PC-3 (cell line): ENCODE data around the gene FUCA2. TPM values are rescaled to one million over a fixed set of nuclear protein-coding genes. Genes with fewer than 3 reads are reported as not detected.

Experiments
- ATAC-seq: fragments of 200-7000 bp; cut with Tn5 transposase; 2 replicates; pipeline ENCODE4 v1.9.1; 2020; ENCODE audit warnings: mild to moderate bottlenecking, moderate library complexity
- BruUV-seq: library from RNA; stranded (reverse); fragments of 400-500 nt; replicated peaks from 2 replicates; lab custom pipeline; 2021; lab: Mats Ljungman, UMichigan
- CTCF ChIA-PET: fragments of 300-600 bp; sonication (Branson Sonifier 250); formaldehyde crosslinking; loops from one replicate; lab custom pipeline; 2022; ENCODE audit warnings: antibody characterized with exemption; lab: Charles Lee
- POLR2A ChIA-PET: fragments of 300-600 bp; sonication (Branson Sonifier 250); formaldehyde crosslinking; loops from one replicate; lab custom pipeline; 2022; ENCODE audit warnings: antibody characterized with exemption; ENCODE audit not compliant: unreplicated experiment; lab: Charles Lee
- DNase-seq: peaks from one replicate; pipeline ENCODE4 v3.0.0-alpha.2; 2015
- H2AFZ ChIP-seq: fragments of 300-600 bp; sonication (generic); 2 replicates; pipeline ENCODE4 v1.6.0; 2016; ENCODE audit warnings: antibody characterized with exemption, low read length
- H3F3A ChIP-seq: fragments of 300-600 bp; sonication (generic); one replicate; pipeline ENCODE4 v1.6.0; 2017; ENCODE audit warnings: antibody characterized with exemption, low read length, control low read depth, mild to moderate bottlenecking; ENCODE audit not compliant: unreplicated experiment
- H3K27ac ChIP-seq: fragments of 300-600 bp; sonication (generic); 2 replicates; pipeline ENCODE4 v1.5.1; 2016; ENCODE audit warnings: mild to moderate bottlenecking, low read length
- H3K27me3 ChIP-seq: fragments of 300-600 bp; sonication (generic); 2 replicates; pipeline ENCODE4 v1.6.1; 2016; ENCODE audit warnings: low read length, mixed read lengths
- H3K36me3 ChIP-seq: fragments of 300-600 bp; sonication (generic); 2 replicates; pipeline ENCODE4 v1.6.1; 2016; ENCODE audit warnings: low read depth, mixed run types, low read length, mixed read lengths
- H3K4me1 ChIP-seq: fragments of 300-600 bp; sonication (generic); 2 replicates; pipeline ENCODE4 v1.5.1; 2016; ENCODE audit warnings: low read length; ENCODE audit not compliant: insufficient read depth
- H3K4me2 ChIP-seq: fragments of 300-600 bp; sonication (generic); 2 replicates; pipeline ENCODE4 v1.6.0; 2016; ENCODE audit warnings: low read length
- H3K4me3 ChIP-seq: fragments of 300-600 bp; sonication (generic); 2 replicates; pipeline ENCODE4 v1.5.1; 2016; ENCODE audit warnings: mild to moderate bottlenecking, low read length, mixed read lengths
- H3K79me2 ChIP-seq: fragments of 300-600 bp; sonication (generic); 2 replicates; pipeline ENCODE4 v1.6.1; 2017; ENCODE audit warnings: low read length, mixed read lengths
- H3K9ac ChIP-seq: fragments of 300-600 bp; sonication (generic); 2 replicates; pipeline ENCODE4 v1.6.0; 2016; ENCODE audit warnings: mild to moderate bottlenecking, low read length
- H3K9me2 ChIP-seq: fragments of 300-600 bp; sonication (generic); replicated peaks from 2 replicates; pipeline ENCODE4 v1.6.1; 2016; ENCODE audit warnings: mixed run types, low read length, mixed read lengths
- H3K9me3 ChIP-seq: fragments of 300-600 bp; sonication (generic); 2 replicates; pipeline ENCODE4 v1.6.1; 2016; ENCODE audit warnings: low read length, mixed read lengths
- H4K20me1 ChIP-seq: fragments of 300-600 bp; sonication (generic); 2 replicates; pipeline ENCODE4 v1.6.1; 2016; ENCODE audit warnings: low read length, mixed read lengths
- CTCF ChIP-seq: fragments of 300-600 bp; sonication (generic); conservative IDR thresholded peaks from 2 replicates; pipeline ENCODE4 v1.5.1; 2017; ENCODE audit warnings: antibody characterized with exemption, low read depth, mild to moderate bottlenecking, low read length
- EZH2 ChIP-seq: fragments of 300-600 bp; sonication (generic); IDR thresholded peaks from one replicate; pipeline ENCODE4 v1.6.1; 2017; ENCODE audit warnings: antibody characterized with exemption, mild to moderate bottlenecking, low read length; ENCODE audit not compliant: unreplicated experiment
- EZH2phosphoT487 ChIP-seq: fragments of 300-600 bp; sonication (generic); IDR thresholded peaks from 2 replicates; pipeline ENCODE4 v1.6.1; 2018; ENCODE audit warnings: mild to moderate bottlenecking, antibody characterized with exemption, low read length, borderline replicate concordance
- intact Hi-C: fragments of 100-400 bp; cut with micrococcal nuclease; formaldehyde crosslinking; loops from 2 replicates; pipeline ENCODE4 v1.9.0; 2023
- total RNA-seq: library from RNA; depleted of rRNA; stranded (reverse); fragments of >200 nt; gene quantifications from 2 replicates; pipeline ENCODE4 v1.2.3, GENCODE V29; 2014

Gene FUCA2
- total RNA-seq, 1 experiment from 2014 or later, result 52.8 TPM

DNA sequence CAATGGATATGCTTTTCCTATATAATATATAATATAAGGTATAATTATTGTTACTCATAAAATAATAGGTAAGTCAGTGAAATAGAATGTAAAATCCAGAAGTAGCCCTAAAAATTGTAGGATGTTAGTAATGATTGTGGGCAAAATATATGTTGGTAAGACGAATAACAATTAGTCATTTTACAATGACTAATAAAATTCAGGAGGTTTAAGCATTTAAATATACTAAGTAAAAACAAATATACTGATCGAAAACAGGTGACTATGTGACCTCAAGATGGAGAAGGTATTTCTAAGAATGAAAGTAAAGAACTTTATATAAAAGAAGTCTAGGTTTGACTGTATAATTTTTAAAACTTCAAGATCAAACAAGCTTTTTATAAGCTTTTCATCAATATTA lies 28.9 kb downstream of the FUCA2 start:
- Histone ChIP-seq H4K20me1 (no peaks in the 10 kb centered on the region), H2AFZ (no peak overlapping the region), H3K4me3 (no peak overlapping the region), H3K27me3 (no peaks in the 10 kb centered on the region), H3K4me1 (no peaks in the 10 kb centered on the region), H3K9ac (no peak overlapping the region), H3K9me2 (no peaks in the 10 kb centered on the region), H3K9me3 (no peaks in the 10 kb centered on the region), H3K27ac (no peak overlapping the region), H3K36me3 (peaks cover 5% of the 10 kb centered on the region; the same call in 1 of the 2 replicates), H3K79me2 (no peaks in the 10 kb centered on the region), H3K4me2 (no peak overlapping the region), H3F3A (no peaks in the 10 kb centered on the region)
- TF ChIP-seq EZH2, result no peak
- no peak for TF ChIP-seq EZH2phosphoT487
- no peak for TF ChIP-seq CTCF
- ChIA-PET POLR2A (no interaction called here), CTCF (no interaction called here)
- no TSS peak for BruUV-seq
- DNase-seq (peak; percentile 8), ATAC-seq (peak; percentile 40)
- intact Hi-C loops, result no loop called here

DNA sequence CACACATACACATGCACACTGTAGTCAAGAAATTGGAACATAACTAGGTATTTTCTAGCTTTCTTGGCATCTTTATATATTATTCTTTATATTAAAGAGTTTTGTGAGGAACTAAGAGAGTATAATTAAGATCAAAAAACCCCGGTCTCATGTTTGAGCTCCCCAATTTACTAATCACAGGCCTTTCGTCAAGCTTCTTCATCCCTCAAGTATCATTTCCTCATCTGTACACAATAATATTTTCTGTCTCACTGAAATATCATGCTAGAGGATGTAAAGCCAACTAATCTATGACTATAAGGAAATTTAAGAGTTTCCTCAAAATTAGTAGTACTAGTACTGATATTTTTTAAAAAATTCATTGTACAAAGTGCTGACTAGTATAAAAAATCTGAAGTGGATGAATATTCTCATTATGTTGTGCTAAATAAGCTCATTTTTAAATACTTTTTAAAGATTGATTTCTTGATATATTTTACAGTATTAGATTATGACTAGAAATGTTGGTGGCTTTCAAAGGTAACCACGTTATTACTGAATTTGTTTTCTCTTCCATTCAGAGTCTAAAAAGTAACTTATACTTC lies 32.9 kb downstream of the FUCA2 start:
- DNase-seq (no peak), ATAC-seq (no peak)
- CTCF ChIA-PET, result no interaction called here
- Histone ChIP-seq H3K9me3 (no peaks in the 10 kb centered on the region), H3K9me2 (no peaks in the 10 kb centered on the region), H3K4me2 (no peak overlapping the region), H3K4me3 (no peak overlapping the region), H3K9ac (no peak overlapping the region), H2AFZ (no peak overlapping the region), H3K79me2 (no peaks in the 10 kb centered on the region), H3K4me1 (no peaks in the 10 kb centered on the region), H3K36me3 (peaks cover 5% of the 10 kb centered on the region; the same call in 1 of the 2 replicates), H3F3A (no peaks in the 10 kb centered on the region), H3K27ac (no peak overlapping the region), H4K20me1 (no peaks in the 10 kb centered on the region), H3K27me3 (no peaks in the 10 kb centered on the region)
- no TSS peak for BruUV-seq
- TF ChIP-seq CTCF (no peak), EZH2 (no peak), EZH2phosphoT487 (no peak)
- intact Hi-C loops, result no loop called here
- POLR2A ChIA-PET, result no interaction called here

DNA sequence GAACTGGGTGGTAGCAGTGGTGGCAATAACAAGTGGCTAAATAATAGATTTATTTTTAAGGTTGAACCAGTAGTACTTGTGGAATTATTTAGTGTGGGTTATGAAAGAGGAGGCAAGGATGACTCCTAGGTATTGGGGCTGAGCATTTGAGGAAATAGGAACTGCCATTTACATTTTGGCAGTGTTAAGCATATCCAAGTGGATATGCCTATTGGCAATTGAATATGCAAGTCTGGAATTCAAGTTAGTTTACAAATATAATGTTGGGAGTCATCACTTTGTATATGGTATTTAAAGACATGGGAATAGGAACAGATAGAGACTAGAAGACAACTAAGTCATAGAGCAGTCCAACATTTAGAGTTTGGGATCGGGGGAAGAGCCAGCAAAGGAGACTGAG lies 35.0 kb downstream of the FUCA2 start:
- ATAC-seq, result no peak
- H3K27me3 ChIP-seq, result no peaks in the 10 kb centered on the region
- no peak overlapping the region for H3K4me2 ChIP-seq
- H2AFZ ChIP-seq, result no peak overlapping the region
- H3K9me2 ChIP-seq, result no peaks in the 10 kb centered on the region
- no peak for TF ChIP-seq CTCF
- no peak for TF ChIP-seq EZH2
- no peak overlapping the region for H3K4me3 ChIP-seq
- intact Hi-C loops, result no loop called here
- H3K27ac ChIP-seq, result no peak overlapping the region
- DNase-seq, result no peak
- POLR2A ChIA-PET, result no interaction called here
- CTCF ChIA-PET, result no interaction called here
- H3K4me1 ChIP-seq, result no peaks in the 10 kb centered on the region
- no peaks in the 10 kb centered on the region for H3K9me3 ChIP-seq
- H3F3A ChIP-seq, result no peaks in the 10 kb centered on the region
- H3K36me3 ChIP-seq, result peaks cover 20% of the 10 kb centered on the region; the same call in 1 of the 2 replicates
- H3K9ac ChIP-seq, result no peak overlapping the region
- no peaks in the 10 kb centered on the region for H4K20me1 ChIP-seq
- BruUV-seq, result no TSS peak
- H3K79me2 ChIP-seq, result no peaks in the 10 kb centered on the region
